Measurements from ENCODE around the gene TBC1D22A. TPM values are rescaled to one million over a fixed set of nuclear protein-coding genes. Genes with fewer than 3 reads are reported as not detected.

The TBC1D22A gene
- total RNA-seq, 2 experiments from 2014 or later, result 33.2 to 34.9 TPM

DNA sequence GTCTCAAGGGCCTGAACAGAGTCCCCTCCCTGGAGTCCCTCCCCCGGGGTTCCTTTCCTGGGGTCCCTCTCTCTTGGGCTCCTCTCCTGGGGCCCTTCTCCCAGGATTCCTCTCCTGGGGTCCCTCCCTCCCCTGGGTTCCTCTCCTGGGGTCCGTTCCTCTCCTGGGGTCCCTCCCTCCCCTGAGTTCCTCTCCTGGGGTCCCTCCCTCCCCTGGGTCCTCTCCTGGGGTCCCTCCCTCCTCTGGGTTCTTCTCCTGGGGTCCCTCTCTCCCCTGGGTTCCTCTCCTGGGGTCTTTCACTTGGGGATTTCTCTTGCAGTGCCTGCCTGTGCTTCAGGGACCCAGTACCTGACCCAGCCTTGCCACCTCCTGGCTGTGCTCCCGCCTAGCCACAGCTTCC lies 386.1 kb downstream of the TBC1D22A start:
- POLR2A ChIA-PET, result no interaction called here
- Mint-ChIP-seq H3K36me3 (peaks cover 6% of the 10 kb centered on the region), H3K4me3 (no peak overlapping the region), H3K27ac (no peak overlapping the region), H3K4me1 (ENCODE audit: low read depth) (no peaks in the 10 kb centered on the region), H3K9me3 (no peaks in the 10 kb centered on the region), H3K27me3 (no peaks in the 10 kb centered on the region)
- DNase-seq, result no peak
- intact Hi-C loops (cut with micrococcal nuclease), result no loop called here
- CTCF ChIA-PET, result no interaction called here

DNA sequence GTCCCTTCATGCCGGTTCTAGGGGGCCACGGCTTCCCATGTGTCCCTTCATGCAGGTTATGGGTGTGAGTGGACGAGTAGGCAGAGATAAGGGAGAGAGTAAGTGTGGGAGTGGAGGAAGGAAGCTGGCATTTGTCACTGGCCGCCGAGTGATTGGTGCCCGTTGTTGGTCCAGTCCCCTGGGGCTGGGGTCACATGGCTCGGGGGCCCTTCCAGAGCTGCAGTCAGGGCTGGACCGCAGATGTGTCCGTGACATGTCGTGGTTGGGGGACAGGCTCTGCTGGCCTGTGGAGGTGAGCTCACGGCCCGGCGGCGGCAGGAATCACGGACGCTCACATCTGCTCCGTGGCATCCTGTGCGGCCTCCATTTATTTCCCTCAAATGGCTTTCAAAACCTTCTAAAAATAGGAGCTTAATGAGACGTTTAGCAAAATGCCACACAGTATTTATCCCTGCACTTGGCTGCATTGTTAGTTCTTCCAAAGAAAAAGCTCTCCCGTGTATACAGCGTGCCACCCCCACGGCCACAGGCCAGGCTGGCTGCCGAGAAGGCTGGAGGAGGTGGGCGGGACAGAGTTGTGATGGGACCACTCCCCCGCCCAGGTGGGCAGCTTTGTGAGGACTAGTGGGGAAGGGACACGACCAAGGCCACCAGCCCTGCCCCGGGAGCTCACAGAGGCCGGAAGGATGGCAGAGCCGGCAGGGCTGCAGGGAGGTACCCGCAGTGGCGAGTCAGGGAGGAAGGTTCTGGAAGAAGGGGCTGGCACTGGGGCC lies 386.7 kb downstream of the TBC1D22A start:
- Mint-ChIP-seq H3K27me3 (no peaks in the 10 kb centered on the region), H3K4me3 (no peak overlapping the region), H3K4me1 (ENCODE audit: low read depth) (no peaks in the 10 kb centered on the region), H3K9me3 (no peaks in the 10 kb centered on the region), H3K27ac (no peak overlapping the region), H3K36me3 (peaks cover 6% of the 10 kb centered on the region)
- CTCF ChIA-PET, result no interaction called here
- POLR2A ChIA-PET, result no interaction called here
- intact Hi-C loops (cut with micrococcal nuclease), result no loop called here
- DNase-seq, result no peak

DNA sequence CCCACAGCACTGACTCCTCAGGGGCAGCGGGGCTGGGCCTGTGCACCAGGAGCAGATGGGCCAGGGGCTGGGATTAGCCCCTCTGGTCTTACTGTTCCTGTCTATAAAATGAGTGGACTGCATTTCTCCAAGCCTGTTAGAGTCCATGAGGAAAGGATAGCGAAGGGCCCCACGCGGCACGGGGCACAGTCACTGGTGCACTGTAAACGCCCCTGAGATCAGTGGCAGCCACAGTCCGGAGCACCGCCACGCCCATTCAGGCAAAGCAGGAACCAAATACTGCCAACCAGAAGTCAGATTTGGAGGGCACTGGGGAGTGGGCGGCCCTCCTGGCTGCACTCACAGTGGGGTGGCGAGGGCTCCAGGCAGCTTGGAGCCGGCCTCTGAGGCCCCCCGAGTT lies 387.5 kb downstream of the TBC1D22A start:
- H3K27ac Mint-ChIP-seq, result no peak overlapping the region
- ChIA-PET CTCF (no interaction called here), POLR2A (no interaction called here)
- H3K4me3 Mint-ChIP-seq, result no peak overlapping the region
- intact Hi-C loops (cut with micrococcal nuclease), result no loop called here
- H3K36me3 Mint-ChIP-seq, result peaks cover 6% of the 10 kb centered on the region
- DNase-seq, result no peak
- no peaks in the 10 kb centered on the region for H3K27me3 Mint-ChIP-seq
- no peaks in the 10 kb centered on the region for H3K9me3 Mint-ChIP-seq
- no peaks in the 10 kb centered on the region for H3K4me1 Mint-ChIP-seq (ENCODE audit: low read depth)

DNA sequence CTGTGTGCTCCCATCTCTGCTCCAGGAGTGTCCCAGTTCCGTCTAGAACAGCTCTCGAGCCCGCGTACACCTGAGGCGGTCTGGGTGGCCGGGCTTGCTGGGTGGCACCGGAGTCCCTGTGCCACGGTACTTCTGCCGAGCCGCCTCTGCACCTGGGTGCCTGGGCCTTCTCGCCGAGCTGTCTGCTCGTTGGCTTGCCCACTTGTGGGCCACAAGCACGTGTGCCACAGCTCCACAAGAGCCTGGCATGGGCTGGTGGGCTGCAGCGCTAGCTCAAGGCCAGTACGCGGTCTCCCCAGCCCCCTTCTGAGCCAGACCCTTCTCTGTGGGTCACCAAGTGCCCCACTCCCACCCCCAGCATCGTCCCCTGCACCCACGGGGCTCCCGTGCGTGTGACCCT lies 388.0 kb downstream of the TBC1D22A start:
- ChIA-PET CTCF (no interaction called here), POLR2A (no interaction called here)
- Mint-ChIP-seq H3K4me3 (no peak overlapping the region), H3K9me3 (no peaks in the 10 kb centered on the region), H3K27ac (no peak overlapping the region), H3K27me3 (no peaks in the 10 kb centered on the region), H3K4me1 (ENCODE audit: low read depth) (no peaks in the 10 kb centered on the region), H3K36me3 (peaks cover 6% of the 10 kb centered on the region)
- intact Hi-C loops (cut with micrococcal nuclease), result no loop called here
- DNase-seq, result no peak

DNA sequence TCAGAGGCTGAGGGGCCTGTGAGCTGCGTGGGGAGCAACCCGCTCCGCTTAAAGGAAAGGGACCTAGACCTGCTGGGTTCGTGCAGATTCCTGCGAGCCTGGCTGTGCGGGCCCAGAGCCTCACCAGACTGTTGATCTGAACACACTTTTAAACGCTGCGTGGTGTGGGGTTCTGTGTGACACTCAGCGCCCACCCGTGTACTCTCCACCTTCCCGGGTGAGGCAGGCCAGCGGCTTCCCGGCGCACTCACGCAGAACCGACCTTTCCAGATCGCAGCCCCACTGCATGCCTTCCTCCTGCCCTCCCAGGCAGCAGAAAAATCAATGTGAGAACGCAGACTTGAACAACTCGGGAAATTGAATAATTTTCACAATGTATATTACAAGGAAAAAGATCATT lies 388.6 kb downstream of the TBC1D22A start:
- no peak for DNase-seq
- Mint-ChIP-seq H3K4me3 (no peak overlapping the region), H3K27ac (no peak overlapping the region), H3K27me3 (no peaks in the 10 kb centered on the region), H3K36me3 (peaks cover 6% of the 10 kb centered on the region), H3K4me1 (ENCODE audit: low read depth) (no peaks in the 10 kb centered on the region), H3K9me3 (no peaks in the 10 kb centered on the region)
- POLR2A ChIA-PET, result no interaction called here
- CTCF ChIA-PET, result no interaction called here
- intact Hi-C loops (cut with micrococcal nuclease), result no loop called here

DNA sequence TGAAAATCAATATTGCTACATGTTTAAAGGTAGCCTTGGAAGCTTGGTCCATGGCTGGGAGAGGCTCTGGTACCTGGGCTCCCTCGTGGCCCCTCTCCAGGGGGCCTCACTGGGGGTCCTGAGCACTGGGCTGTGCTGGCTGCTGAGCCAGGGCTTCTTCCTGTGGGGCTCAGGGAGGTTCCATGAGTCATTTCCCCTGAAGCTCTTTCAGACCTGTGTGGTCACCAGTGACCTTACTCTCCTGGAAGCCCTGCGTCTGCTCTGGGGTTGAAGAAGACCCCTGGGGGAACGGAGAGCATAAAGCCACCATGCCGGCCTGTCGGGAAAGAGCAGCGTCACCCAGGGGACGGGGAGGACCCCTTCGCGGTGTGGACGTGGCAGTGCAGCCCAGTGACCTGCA lies 389.0 kb downstream of the TBC1D22A start:
- no peaks in the 10 kb centered on the region for H3K9me3 Mint-ChIP-seq
- no peaks in the 10 kb centered on the region for H3K4me1 Mint-ChIP-seq (ENCODE audit: low read depth)
- ChIA-PET CTCF (no interaction called here), POLR2A (no interaction called here)
- no peak overlapping the region for H3K4me3 Mint-ChIP-seq
- H3K36me3 Mint-ChIP-seq, result peaks cover 6% of the 10 kb centered on the region
- H3K27me3 Mint-ChIP-seq, result no peaks in the 10 kb centered on the region
- DNase-seq, result no peak
- intact Hi-C loops (cut with micrococcal nuclease), result no loop called here
- no peak overlapping the region for H3K27ac Mint-ChIP-seq

DNA sequence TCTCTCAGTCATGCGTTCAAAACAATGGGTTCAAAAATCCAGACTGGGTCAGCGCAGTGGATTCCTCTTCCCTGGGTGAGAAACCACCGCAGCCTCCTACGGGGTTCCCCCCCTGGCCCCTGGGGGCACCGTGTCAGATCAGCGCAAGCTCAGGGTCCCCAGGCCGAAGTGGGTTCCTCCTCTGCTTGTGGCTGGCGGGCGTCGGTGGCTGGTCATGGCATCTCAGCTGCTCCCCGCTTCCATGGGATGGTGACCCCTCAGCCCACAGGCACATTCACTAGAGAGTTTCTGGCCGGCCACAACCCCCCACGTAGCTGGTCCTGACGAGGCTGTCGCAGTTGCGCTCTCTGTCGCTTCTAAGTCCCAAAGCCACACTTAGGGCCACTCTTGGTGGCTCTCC lies 389.8 kb downstream of the TBC1D22A start:
- ChIA-PET CTCF (no interaction called here), POLR2A (no interaction called here)
- Mint-ChIP-seq H3K27me3 (no peaks in the 10 kb centered on the region), H3K36me3 (peaks cover 6% of the 10 kb centered on the region), H3K4me1 (ENCODE audit: low read depth) (no peaks in the 10 kb centered on the region), H3K27ac (no peak overlapping the region), H3K4me3 (no peak overlapping the region), H3K9me3 (no peaks in the 10 kb centered on the region)
- intact Hi-C loops (cut with micrococcal nuclease), result no loop called here
- DNase-seq, result no peak

DNA sequence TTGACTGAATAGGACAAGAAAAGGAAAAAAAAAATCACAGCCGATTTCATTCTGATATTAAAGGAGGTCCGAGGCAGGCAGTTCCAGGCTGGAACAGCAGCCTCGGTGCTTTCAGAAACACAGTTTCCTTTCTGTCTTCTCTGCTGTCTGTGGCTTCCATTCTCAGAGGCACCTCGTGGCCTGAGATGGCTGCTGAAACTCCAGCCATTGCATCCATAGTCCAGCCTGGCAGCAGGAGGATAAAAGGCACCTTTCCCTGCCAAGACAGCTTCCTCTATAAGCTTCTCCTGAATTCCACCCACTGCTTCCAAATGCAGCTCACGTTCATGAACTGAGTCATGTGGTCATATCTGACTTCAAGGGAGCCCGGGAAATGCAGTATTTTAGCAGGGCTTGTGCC lies 390.5 kb downstream of the TBC1D22A start:
- no peak for DNase-seq
- Mint-ChIP-seq H3K4me1 (ENCODE audit: low read depth) (no peaks in the 10 kb centered on the region), H3K36me3 (peaks cover 6% of the 10 kb centered on the region), H3K27me3 (no peaks in the 10 kb centered on the region), H3K4me3 (no peak overlapping the region), H3K27ac (no peak overlapping the region), H3K9me3 (no peaks in the 10 kb centered on the region)
- intact Hi-C loops (cut with micrococcal nuclease), result no loop called here
- POLR2A ChIA-PET, result no interaction called here
- CTCF ChIA-PET, result no interaction called here

DNA sequence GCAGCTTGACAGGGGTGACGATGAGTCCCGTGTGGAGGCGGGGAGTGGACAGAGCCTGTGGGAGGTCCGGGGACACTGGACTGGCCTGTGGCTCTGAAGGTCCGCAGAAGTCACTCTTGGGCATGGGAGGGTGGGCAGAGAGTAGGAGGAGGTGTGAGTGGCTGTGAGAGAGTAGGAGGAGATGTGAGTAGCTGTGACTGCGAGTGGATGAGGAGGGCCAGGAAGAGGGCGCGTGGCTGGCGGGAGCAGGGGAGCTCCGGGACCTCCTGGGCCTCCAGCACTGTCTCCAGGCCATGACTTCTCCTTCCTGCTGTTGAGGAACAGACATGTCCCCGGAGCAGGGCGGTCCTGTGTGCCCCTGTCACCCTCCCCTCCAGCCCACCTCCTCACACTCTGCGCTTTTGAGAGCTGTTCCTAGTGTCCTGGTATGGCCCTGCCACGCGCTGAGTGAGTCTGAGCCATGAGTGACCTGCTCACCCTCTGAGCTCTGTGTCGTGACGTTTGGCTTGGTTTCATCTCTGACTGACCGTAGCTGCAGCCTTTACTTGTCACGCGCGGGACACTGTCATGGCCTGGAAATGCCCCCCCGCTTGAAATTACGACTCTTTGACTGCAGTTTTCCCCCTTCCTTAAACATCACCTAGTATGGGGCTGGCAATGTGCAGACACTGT lies 391.5 kb downstream of the TBC1D22A start:
- DNase-seq, result no peak
- Mint-ChIP-seq H3K27ac (no peak overlapping the region), H3K36me3 (peaks cover 6% of the 10 kb centered on the region), H3K27me3 (no peaks in the 10 kb centered on the region), H3K4me1 (ENCODE audit: low read depth) (no peaks in the 10 kb centered on the region), H3K9me3 (no peaks in the 10 kb centered on the region), H3K4me3 (no peak overlapping the region)
- intact Hi-C loops (cut with micrococcal nuclease), result no loop called here
- CTCF ChIA-PET, result no interaction called here
- POLR2A ChIA-PET, result no interaction called here

DNA sequence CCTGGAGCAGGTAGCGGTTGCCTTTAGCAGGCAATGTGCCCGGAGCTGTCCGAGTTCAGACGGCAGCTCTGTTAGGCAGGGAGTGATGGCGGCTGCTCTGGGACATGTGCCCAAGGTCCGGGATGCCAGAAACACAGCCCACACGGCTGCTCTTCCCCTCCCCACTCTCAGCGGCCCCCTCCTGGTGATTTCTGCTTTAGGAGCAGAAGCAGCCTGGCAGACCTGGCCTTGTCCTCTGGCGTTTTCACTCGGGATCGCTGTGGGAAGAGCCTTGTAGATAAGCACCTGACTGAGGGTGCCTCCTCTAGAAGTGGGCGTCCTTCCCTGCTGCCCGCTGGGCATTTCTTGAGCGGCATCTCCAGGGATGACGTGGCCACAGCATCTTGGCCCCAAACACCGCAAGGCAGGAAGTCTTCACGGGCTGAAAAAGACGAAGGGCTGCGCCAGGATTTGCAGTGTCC lies 392.2 kb downstream of the TBC1D22A start:
- no peak overlapping the region for H3K4me3 Mint-ChIP-seq
- H3K27me3 Mint-ChIP-seq, result no peaks in the 10 kb centered on the region
- no peaks in the 10 kb centered on the region for H3K4me1 Mint-ChIP-seq (ENCODE audit: low read depth)
- peaks cover 6% of the 10 kb centered on the region for H3K36me3 Mint-ChIP-seq
- intact Hi-C loops (cut with micrococcal nuclease), result no loop called here
- H3K9me3 Mint-ChIP-seq, result no peaks in the 10 kb centered on the region
- POLR2A ChIA-PET, result no interaction called here
- no peak for DNase-seq
- CTCF ChIA-PET, result no interaction called here
- no peak overlapping the region for H3K27ac Mint-ChIP-seq

DNA sequence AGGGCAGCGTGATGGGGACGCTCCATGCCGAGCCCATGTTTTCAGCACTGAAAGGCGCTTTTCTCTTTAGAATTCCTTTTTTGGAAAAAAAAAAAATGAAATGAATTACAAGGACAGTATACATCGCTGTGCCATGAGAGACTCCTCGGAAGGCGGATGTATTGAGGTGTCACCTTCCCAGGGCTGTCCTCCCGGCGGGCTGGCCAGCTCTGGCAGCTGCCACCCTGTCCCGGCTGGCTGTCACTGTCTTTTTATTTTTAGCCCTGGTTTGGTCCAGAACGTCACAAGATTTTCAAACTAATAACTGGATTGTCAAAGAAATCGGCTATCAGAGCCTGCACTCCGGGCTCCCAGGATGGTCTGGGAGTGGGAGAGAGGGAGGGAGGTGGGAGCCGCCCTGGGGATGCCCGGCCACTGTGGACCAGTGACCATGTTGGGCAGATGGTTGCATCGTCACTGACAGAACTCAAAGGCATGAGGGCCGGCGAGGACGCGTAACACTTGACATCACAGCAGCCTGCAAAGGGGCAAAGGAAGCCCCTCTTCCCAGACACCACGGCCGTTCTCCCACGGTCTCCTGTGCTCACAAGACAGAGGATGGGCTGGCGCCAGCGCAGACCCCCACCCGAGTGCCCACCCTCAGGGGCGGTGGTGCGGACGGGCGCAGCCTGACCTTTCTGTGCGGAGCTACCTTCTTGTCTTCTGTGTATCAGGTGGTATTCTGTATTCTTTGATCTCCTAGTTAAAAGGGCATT lies 392.9 kb downstream of the TBC1D22A start:
- no peak overlapping the region for H3K27ac Mint-ChIP-seq
- no peak overlapping the region for H3K4me3 Mint-ChIP-seq
- intact Hi-C loops (cut with micrococcal nuclease), result no loop called here
- H3K27me3 Mint-ChIP-seq, result no peaks in the 10 kb centered on the region
- ChIA-PET POLR2A (no interaction called here), CTCF (no interaction called here)
- no peak for DNase-seq
- H3K36me3 Mint-ChIP-seq, result peaks cover 6% of the 10 kb centered on the region
- no peaks in the 10 kb centered on the region for H3K4me1 Mint-ChIP-seq (ENCODE audit: low read depth)
- no peaks in the 10 kb centered on the region for H3K9me3 Mint-ChIP-seq

DNA sequence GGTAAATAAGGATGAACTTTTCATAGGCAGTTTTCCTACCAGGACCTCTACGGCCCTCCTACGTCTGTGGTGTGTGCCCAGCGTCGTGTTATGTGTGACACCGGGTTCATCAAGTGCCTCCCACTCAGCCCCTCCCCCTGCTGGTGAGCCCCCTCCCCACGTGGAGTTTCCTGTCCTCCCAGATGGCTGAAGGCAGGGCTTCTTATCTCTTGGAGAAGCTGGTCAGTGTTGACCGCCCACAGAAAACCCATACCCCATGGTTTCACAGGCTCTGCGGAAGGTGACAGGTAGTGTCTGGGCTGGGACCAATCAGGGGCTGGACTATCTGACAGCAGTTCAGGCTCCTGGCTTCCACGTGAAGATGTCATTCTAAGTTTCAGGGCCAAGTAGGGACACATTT lies 393.5 kb downstream of the TBC1D22A start:
- DNase-seq, result no peak
- Mint-ChIP-seq H3K27me3 (no peaks in the 10 kb centered on the region), H3K36me3 (peaks cover 6% of the 10 kb centered on the region), H3K4me3 (no peak overlapping the region), H3K9me3 (no peaks in the 10 kb centered on the region), H3K4me1 (ENCODE audit: low read depth) (no peaks in the 10 kb centered on the region), H3K27ac (no peak overlapping the region)
- intact Hi-C loops (cut with micrococcal nuclease), result no loop called here
- CTCF ChIA-PET, result interaction anchor here (0.6 kb wide), 1 partner anchor 59 kb away, joined by 3 read pairs; no protein-coding TSS in a partner anchor
- POLR2A ChIA-PET, result no interaction called here
